Stimulated activated naive CD8-positive, alpha-beta T cell treated with anti-CD3 and anti-CD28 coated beads, Interleukin-15, amount 100 ng/mL, for 72 hours (primary cell): ENCODE measurements around the gene NRN1L.
A peak's percentile ranks its signal among the peaks of the same experiment; 100 is the strongest.

Source experiments
- ATAC-seq: fragments of 150-1000 bp; cut with Tn5 transposase; 2 replicates; pipeline ENCODE4 v1.10.0; 2021; ENCODE audit warnings: mild to moderate bottlenecking, moderate library complexity
- DNase-seq, 2 donors: peaks; one replicate each; pipeline ENCODE4 v3.0.0; 2021 to 2022
- H3K27ac Mint-ChIP-seq, 2 donors: one replicate each; pipeline ENCODE4 v1.8.0; 2022; ENCODE audit warnings: mild to moderate bottlenecking in 2 of 2, mixed read lengths in 2 of 2, moderate library complexity in 2 of 2
- H3K27me3 Mint-ChIP-seq: one replicate; pipeline ENCODE4 v1.8.0; 2022; ENCODE audit warnings: mixed read lengths
- H3K4me1 Mint-ChIP-seq: one replicate; pipeline ENCODE4 v1.8.0; 2022; ENCODE audit warnings: mild to moderate bottlenecking, mixed read lengths
- H3K4me3 Mint-ChIP-seq, 2 donors: one replicate each; pipeline ENCODE4 v1.8.0; 2022; ENCODE audit warnings: mild to moderate bottlenecking in 2 of 2, mixed read lengths in 2 of 2, moderate library complexity in 1 of 2
- H3K9me3 Mint-ChIP-seq, 2 donors: one replicate each; pipeline ENCODE4 v1.8.0; 2022; ENCODE audit warnings: mixed read lengths in 2 of 2

NRN1L gene

GRCh38 chr16:67930678-67931211 lies 46.1 kb downstream of the NRN1L start:
- ATAC-seq (no peak), DNase-seq (no peak)
- Mint-ChIP-seq H3K4me1 (peaks cover 34% of the 10 kb centered on the region), H3K27ac (peak overlapping the region in 1 of 2 donors; percentile 62), H3K27me3 (no peaks in the 10 kb centered on the region), H3K4me3 (no peak overlapping the region), H3K9me3 (no peaks in the 10 kb centered on the region)

- ATAC-seq (no peak), DNase-seq (no peak)
- Mint-ChIP-seq H3K4me1 (peaks cover 33% of the 10 kb centered on the region), H3K27ac (peak within 1 kb of the TSS; percentile 37 to 69), H3K9me3 (no peaks in the 10 kb centered on the region), H3K27me3 (no peaks in the 10 kb centered on the region), H3K4me3 (no peak within 1 kb of the TSS)
Measured at GRCh38 chr16:67931712-67932461, 47.2 kb downstream of the NRN1L start, which contains the start of gene CTRL. Gene CTRL (minus strand): TSS chr16:67931862. CDS start chr16:67931852, 10 bp downstream.

- DNase-seq: no peak
- H3K27ac Mint-ChIP-seq: peak overlapping the region in 1 of 2 donors; percentile 28
- ATAC-seq: no peak
- H3K9me3 Mint-ChIP-seq: no peaks in the 10 kb centered on the region
- no peaks in the 10 kb centered on the region for H3K27me3 Mint-ChIP-seq
- peaks cover 39% of the 10 kb centered on the region for H3K4me1 Mint-ChIP-seq
- H3K4me3 Mint-ChIP-seq: no peak overlapping the region
Measured at GRCh38 chr16:67932462-67932840, 47.8 kb downstream of the NRN1L start.

GRCh38 chr16:67933805-67934204 lies 49.1 kb downstream of the NRN1L start:
- DNase-seq (no peak), ATAC-seq (no peak)
- Mint-ChIP-seq H3K4me1 (peaks cover 39% of the 10 kb centered on the region), H3K27me3 (no peaks in the 10 kb centered on the region), H3K9me3 (no peaks in the 10 kb centered on the region), H3K27ac (peak overlapping the region; percentile 39 to 61), H3K4me3 (peak overlapping the region; percentile 10 to 18)

GRCh38 chr16:67934306-67935100 lies 49.8 kb downstream of the NRN1L start:
- no peaks in the 10 kb centered on the region for H3K9me3 Mint-ChIP-seq
- no peaks in the 10 kb centered on the region for H3K27me3 Mint-ChIP-seq
- DNase-seq (no peak), ATAC-seq (no peak)
- H3K4me1 Mint-ChIP-seq: peaks cover 45% of the 10 kb centered on the region
- H3K4me3 Mint-ChIP-seq: peak overlapping the region; percentile 98 to 99
- H3K27ac Mint-ChIP-seq: peak overlapping the region; percentile 87 to 97

GRCh38 chr16:67935101-67935401 lies 50.4 kb downstream of the NRN1L start:
- Mint-ChIP-seq H3K27ac (peak overlapping the region; percentile 87 to 97), H3K9me3 (no peaks in the 10 kb centered on the region), H3K4me1 (peaks cover 51% of the 10 kb centered on the region), H3K27me3 (no peaks in the 10 kb centered on the region), H3K4me3 (peak overlapping the region; percentile 98 to 99)
- DNase-seq: no peak
- no peak for ATAC-seq

GRCh38 chr16:67935402-67936123 lies 50.9 kb downstream of the NRN1L start:
- ATAC-seq: peak; percentile 90

More at GRCh38 chr16:67935402-67936123, 50.9 kb downstream of the NRN1L start:
- H3K4me1 Mint-ChIP-seq: peaks cover 56% of the 10 kb centered on the region
- peak overlapping the region; percentile 97 to 99 for H3K27ac Mint-ChIP-seq
- peak overlapping the region; percentile 98 to 99 for H3K4me3 Mint-ChIP-seq
- H3K9me3 Mint-ChIP-seq: no peaks in the 10 kb centered on the region
- DNase-seq: peak; percentile 89 to 96
- no peaks in the 10 kb centered on the region for H3K27me3 Mint-ChIP-seq
